ENCODE data around the gene KRT13. TPM values are rescaled to one million over a fixed set of nuclear protein-coding genes. Genes with fewer than 3 reads are reported as not detected.

Gene KRT13
- total RNA-seq, 1 experiment from 2014 or later: 606 TPM

DNA sequence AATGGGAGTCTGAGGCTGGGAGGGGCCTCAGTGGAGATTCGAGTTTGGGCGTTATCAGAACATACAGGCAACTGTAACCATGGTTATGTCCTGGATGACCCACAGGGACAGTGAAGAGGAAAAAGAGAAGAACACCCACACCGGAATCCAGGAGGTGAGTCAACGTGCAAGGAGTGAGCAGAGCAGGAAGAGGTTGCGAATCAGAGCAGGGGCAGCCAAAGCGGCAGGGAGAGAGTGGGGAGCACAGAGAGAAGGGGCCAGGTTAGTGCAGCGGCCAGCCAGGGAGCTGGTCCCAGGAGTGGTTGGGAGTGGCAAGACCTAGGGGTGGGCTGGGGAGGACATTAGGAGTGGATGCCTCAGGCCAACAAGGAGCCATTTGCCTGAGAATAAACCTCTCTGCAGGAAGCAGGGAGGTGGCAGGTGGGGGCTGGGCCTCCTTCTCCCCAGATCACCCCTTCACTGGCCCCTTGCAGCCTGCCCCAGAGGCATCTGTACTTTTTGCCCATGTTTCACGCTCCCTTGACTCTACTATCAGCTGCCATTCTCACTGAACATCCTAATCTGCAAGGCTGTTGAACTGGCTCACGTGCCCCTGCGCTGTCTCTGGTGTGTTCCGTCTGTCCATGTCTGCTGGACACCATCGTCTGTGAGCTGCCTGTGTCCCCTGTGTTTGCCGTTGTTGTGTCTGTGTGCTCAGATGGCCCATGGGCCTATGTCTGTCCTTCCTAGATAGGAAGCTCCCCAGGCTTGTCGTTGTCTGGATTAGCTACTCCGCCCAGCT lies 5.1 kb downstream of the KRT13 start:
- Histone ChIP-seq H3K4me2 (peak overlapping the region; percentile 73), H3K27me3 (ENCODE audit: insufficient read depth, low read depth) (no peaks in the 10 kb centered on the region), H4K20me1 (ENCODE audit: insufficient read depth) (no peaks in the 10 kb centered on the region), H3F3A (ENCODE audit: insufficient read depth, low read depth) (peaks cover 44% of the 10 kb centered on the region), H3K9me3 (ENCODE audit: insufficient read depth, low read depth) (no peaks in the 10 kb centered on the region), H3K4me3 (peak overlapping the region; percentile 36; the same call in 1 of the 2 replicates), H3K9me2 (ENCODE audit: insufficient read depth) (no peaks in the 10 kb centered on the region), H3K79me2 (ENCODE audit: low read depth) (peaks cover 38% of the 10 kb centered on the region), H3K4me1 (replicated peaks; ENCODE audit: insufficient read depth) (peaks cover 81% of the 10 kb centered on the region), H2AFZ (no peak overlapping the region), H3K36me3 (ENCODE audit: low read depth) (no peaks in the 10 kb centered on the region), H3K27ac (peak overlapping the region; percentile 75)
- CTCF ChIA-PET: interaction anchor here (1.4 to 1.7 kb wide), 2 partner anchors 48 to 177 kb away, joined by 5 to 6 read pairs; no protein-coding TSS in a partner anchor
- BruUV-seq (replicated peaks): TSS peak; percentile 66
- POLR2A ChIA-PET (ENCODE audit: unreplicated experiment): interaction anchor here (0.6 to 1.0 kb wide), 9 partner anchors 19 to 292 kb away, joined by 3 to 7 read pairs (median 3); partner anchors contain the start of gene KRT15
- DNase-seq: peak; percentile 74 to 92
- TF ChIP-seq EZH2 (IDR thresholded peaks at IDR 0.05; ENCODE audit: low read depth) (no peak), CTCF (conservative IDR thresholded peaks at IDR 0.05) (no peak)
- intact Hi-C loops (cut with micrococcal nuclease; ENCODE audit: unreplicated experiment): no loop called here

- Histone ChIP-seq H3K27me3 (ENCODE audit: insufficient read depth, low read depth) (no peaks in the 10 kb centered on the region), H3K4me1 (replicated peaks; ENCODE audit: insufficient read depth) (peaks cover 81% of the 10 kb centered on the region), H4K20me1 (ENCODE audit: insufficient read depth) (no peaks in the 10 kb centered on the region), H2AFZ (no peak overlapping the region), H3K79me2 (ENCODE audit: low read depth) (peaks cover 32% of the 10 kb centered on the region), H3K9me3 (ENCODE audit: insufficient read depth, low read depth) (no peaks in the 10 kb centered on the region), H3K4me2 (peak overlapping the region; percentile 73), H3K9me2 (ENCODE audit: insufficient read depth) (no peaks in the 10 kb centered on the region), H3K36me3 (ENCODE audit: low read depth) (no peaks in the 10 kb centered on the region), H3K27ac (peak overlapping the region; percentile 75), H3F3A (ENCODE audit: insufficient read depth, low read depth) (peaks cover 44% of the 10 kb centered on the region), H3K4me3 (no peak overlapping the region)
- no peak for DNase-seq
- intact Hi-C loops (cut with micrococcal nuclease; ENCODE audit: unreplicated experiment): loop anchor here (5.0 kb wide), 1 partner anchor 642 kb away; no protein-coding TSS in a partner anchor
- CTCF ChIA-PET: interaction anchor here (1.4 to 1.7 kb wide), 2 partner anchors 49 to 177 kb away, joined by 5 to 6 read pairs; no protein-coding TSS in a partner anchor
- no peak for TF ChIP-seq EZH2 (IDR thresholded peaks at IDR 0.05; ENCODE audit: low read depth)
- no peak for TF ChIP-seq CTCF (conservative IDR thresholded peaks at IDR 0.05)
- POLR2A ChIA-PET (ENCODE audit: unreplicated experiment): interaction anchor here (0.6 to 1.0 kb wide), 6 partner anchors 19 to 293 kb away, joined by 3 to 6 read pairs (median 4); partner anchors contain the start of gene KRT15
- BruUV-seq (replicated peaks): no TSS peak
These were observed 5.7 kb downstream of the KRT13 start for GRCh38 chr17:41499714-41500113.

DNA sequence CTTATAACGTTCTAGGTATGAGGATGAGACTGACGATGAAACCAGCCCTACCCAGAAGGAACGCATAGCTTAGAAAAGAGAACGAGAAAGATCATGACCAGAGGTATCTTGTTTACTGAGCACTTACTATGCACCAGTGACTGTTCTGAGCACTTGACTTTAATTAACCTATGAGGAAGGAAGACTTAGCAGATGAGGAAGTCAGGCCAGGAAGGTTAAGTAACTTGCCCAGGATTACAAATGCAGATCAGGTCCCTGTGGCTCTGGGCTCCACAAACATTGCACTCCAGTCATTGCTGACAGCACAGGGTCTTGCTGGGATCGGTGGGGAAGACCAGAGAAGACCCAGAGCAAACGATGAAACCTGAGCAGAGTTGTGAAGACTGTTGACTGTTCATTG lies 7.1 kb downstream of the KRT13 start:
- Histone ChIP-seq H3K4me2 (no peak overlapping the region), H3K4me3 (no peak overlapping the region), H3K79me2 (ENCODE audit: low read depth) (peaks cover 18% of the 10 kb centered on the region), H3K27me3 (ENCODE audit: insufficient read depth, low read depth) (no peaks in the 10 kb centered on the region), H3K9me3 (ENCODE audit: insufficient read depth, low read depth) (no peaks in the 10 kb centered on the region), H3K36me3 (ENCODE audit: low read depth) (no peaks in the 10 kb centered on the region), H3K9me2 (ENCODE audit: insufficient read depth) (no peaks in the 10 kb centered on the region), H3K27ac (peak overlapping the region; percentile 29), H4K20me1 (ENCODE audit: insufficient read depth) (no peaks in the 10 kb centered on the region), H3K4me1 (replicated peaks; ENCODE audit: insufficient read depth) (peaks cover 81% of the 10 kb centered on the region), H3F3A (ENCODE audit: insufficient read depth, low read depth) (peaks cover 51% of the 10 kb centered on the region), H2AFZ (no peak overlapping the region)
- CTCF ChIA-PET: interaction anchor here (1.3 kb wide), 1 partner anchor 50 kb away, joined by 5 read pairs; no protein-coding TSS in a partner anchor
- POLR2A ChIA-PET (ENCODE audit: unreplicated experiment): interaction anchor here (0.6 kb wide), 3 partner anchors 303 to 596 kb away, joined by 4 read pairs; no protein-coding TSS in a partner anchor
- DNase-seq: peak in 1 of 2 experiments; percentile 59
- intact Hi-C loops (cut with micrococcal nuclease; ENCODE audit: unreplicated experiment): loop anchor here (5.0 kb wide), 1 partner anchor 641 kb away; no protein-coding TSS in a partner anchor
- no TSS peak for BruUV-seq (replicated peaks)
- no peak for TF ChIP-seq EZH2 (IDR thresholded peaks at IDR 0.05; ENCODE audit: low read depth)
- no peak for TF ChIP-seq CTCF (conservative IDR thresholded peaks at IDR 0.05)
